GM21423 (cell line): ENCODE measurements around the gene EXOC3L1.
A peak's percentile ranks its signal among the peaks of the same experiment; 100 is the strongest.

Source experiments
- ATAC-seq: cut with Tn5 transposase; IDR thresholded peaks from one replicate; pipeline ENCODE4 v1.9.1; 2021; ENCODE audit warnings: mild to moderate bottlenecking, moderate library complexity; ENCODE audit not compliant: unreplicated experiment

EXOC3L1 gene

GRCh38 chr16:67165121-67166078 is 24.5 kb downstream of the EXOC3L1 start:
- no peak for ATAC-seq

GRCh38 chr16:67164599-67165061 is 25.3 kb downstream of the EXOC3L1 start, which contains the start of gene HSF4:
TSS of gene HSF4 (plus strand) at chr16:67164745. CDS start at chr16:67164812, 67 bp downstream.
- no peak for ATAC-seq

- ATAC-seq = no peak
Observed at GRCh38 chr16:67163999-67164558, 25.9 kb downstream of the EXOC3L1 start.

GRCh38 chr16:67163164-67163998 is 26.6 kb downstream of the EXOC3L1 start:
- no peak for ATAC-seq

- ATAC-seq = no peak
Observed at GRCh38 chr16:67162506-67163163, 27.3 kb downstream of the EXOC3L1 start.

GRCh38 chr16:67161595-67162058 is 28.3 kb downstream of the EXOC3L1 start:
- ATAC-seq = no peak

GRCh38 chr16:67158637-67159600 is 31.0 kb downstream of the EXOC3L1 start:
- ATAC-seq = peak; percentile 42

GRCh38 chr16:67157892-67158635 is 31.9 kb downstream of the EXOC3L1 start:
- ATAC-seq = no peak

GRCh38 chr16:67157106-67157748 is 32.7 kb downstream of the EXOC3L1 start:
- no peak for ATAC-seq

- ATAC-seq = no peak
Observed at GRCh38 chr16:67156143-67156844, 33.6 kb downstream of the EXOC3L1 start.

GRCh38 chr16:67155295-67156142 is 34.4 kb downstream of the EXOC3L1 start:
- no peak for ATAC-seq

GRCh38 chr16:67154578-67155294 is 35.2 kb downstream of the EXOC3L1 start:
- no peak for ATAC-seq

- no peak for ATAC-seq
Observed at GRCh38 chr16:67151431-67152097, 38.4 kb downstream of the EXOC3L1 start.

GRCh38 chr16:67150833-67151396 is 39.0 kb downstream of the EXOC3L1 start, which contains the start of gene B3GNT9:
TSS of gene B3GNT9 (minus strand) at chr16:67150998. CDS start at chr16:67150485, 513 bp downstream.
- peak; percentile 55 for ATAC-seq
